GM18520 (cell line): ENCODE data around the gene GCH1.
"Not testable (repeated sequence)": the region's sequence is repeated elsewhere in the genome, so short reads cannot be mapped to it uniquely, and the experiment has no call there.

ENCODE experiments used
- ATAC-seq: cut with Tn5 transposase; IDR thresholded peaks from one replicate; pipeline ENCODE4 v1.9.1; 2021; ENCODE audit not compliant: unreplicated experiment

Gene GCH1

DNA sequence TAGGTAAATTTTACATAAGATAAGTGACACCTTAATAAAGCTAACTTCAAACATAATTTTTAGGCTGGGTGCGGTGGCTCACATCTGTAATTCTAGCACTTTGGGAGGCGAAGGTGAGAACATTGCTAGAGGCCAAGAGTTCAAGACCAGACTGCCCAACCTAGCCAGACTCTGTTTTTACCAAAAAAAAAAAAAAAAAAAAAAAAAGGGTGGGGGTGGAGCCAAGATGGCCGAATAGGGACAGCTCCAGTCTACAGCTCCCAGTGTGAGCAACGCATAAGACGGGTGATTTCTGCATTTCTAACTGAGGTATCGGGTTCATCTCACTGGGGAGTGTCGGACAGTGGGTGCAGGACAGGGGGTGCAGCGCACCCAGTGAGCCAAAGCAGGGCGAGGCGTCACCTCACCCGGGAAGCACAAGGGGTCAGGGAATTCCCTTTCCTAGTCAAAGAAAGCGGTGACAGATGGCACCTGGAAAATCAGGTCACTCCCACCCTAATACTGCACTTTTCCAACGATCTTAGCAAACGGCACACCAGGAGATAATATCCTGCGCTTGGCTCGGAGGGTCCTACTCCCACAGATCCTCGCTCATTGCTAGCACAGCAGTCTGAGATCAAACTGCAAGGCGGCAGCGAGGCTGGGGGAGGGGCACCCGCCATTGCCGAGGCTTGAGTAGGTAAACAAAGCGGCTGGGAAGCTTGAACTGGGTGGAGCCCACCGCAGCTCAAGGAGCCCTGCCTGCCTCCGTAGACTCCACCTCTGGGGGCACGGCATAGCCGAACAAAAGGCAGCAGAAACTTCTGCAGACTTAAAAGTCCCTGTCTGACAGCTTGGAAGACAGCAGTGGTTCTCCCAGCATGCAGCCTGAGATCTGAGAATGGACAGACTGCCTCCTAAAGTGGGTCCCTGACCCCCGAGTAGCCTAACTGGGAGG is 32.2 kb downstream of the GCH1 start:
- not testable (repeated sequence) for ATAC-seq

DNA sequence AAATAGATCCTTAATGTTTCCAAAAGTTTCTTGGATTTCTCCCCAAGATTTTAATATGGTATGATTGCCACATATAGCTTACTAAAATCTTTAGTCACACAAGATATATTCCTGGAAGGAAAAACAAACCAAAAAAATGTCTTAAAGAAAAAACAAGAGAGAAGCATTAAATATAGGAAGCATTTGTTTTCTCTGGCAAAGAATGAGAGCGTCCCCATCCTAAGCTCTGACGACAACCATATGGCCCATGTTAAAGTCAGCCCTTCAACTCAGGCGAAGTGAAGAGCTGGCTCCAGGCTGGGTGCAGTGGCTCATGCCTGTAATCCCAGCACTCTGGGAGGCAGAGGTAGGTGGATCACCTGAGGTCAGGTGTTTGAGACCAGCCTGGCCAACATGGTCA is 35.6 kb downstream of the GCH1 start:
- no peak for ATAC-seq

DNA sequence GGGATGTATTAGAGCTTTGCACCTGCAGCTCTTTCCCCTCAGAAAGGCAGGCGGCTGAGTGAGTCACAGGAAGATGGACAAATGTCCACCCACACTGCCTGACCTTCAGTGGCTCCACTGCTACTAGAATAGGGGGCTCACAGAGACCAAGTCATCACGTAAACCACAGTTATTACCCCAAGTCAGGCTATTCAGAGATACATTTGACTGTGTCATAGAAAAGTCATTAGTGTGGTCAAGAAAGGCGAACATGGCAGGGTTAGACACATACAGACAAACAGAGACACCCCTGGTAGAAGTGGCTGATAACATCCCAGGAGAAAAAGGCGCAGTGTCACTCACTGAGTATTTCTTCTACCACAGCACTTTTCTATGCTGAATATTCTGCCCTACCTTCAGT is 36.0 kb downstream of the GCH1 start:
- ATAC-seq, result no peak

DNA sequence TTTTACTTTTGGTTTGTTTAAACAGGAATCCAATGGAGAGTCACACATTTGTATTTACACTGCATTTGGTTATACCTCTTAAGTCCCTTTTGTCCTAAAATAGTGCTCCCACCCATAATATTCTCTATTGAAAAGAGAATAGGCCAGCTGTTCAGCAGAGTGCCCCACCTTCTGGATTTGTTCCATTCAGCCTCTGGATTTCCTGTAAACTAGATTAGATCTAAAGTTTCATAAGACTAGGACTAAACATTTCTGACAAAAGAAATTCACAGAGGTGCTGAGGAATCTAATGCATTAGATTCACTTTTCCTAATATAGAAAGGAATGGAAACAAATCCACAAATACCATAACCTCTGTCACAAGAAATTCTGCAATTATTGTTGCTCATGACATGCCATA is 38.1 kb downstream of the GCH1 start:
- no peak for ATAC-seq

- ATAC-seq, result no peak
Measured at GRCh38 chr14:54857830-54858269, 44.8 kb downstream of the GCH1 start.

GRCh38 chr14:54856152-54856551 is 46.5 kb downstream of the GCH1 start:
- ATAC-seq, result no peak

DNA sequence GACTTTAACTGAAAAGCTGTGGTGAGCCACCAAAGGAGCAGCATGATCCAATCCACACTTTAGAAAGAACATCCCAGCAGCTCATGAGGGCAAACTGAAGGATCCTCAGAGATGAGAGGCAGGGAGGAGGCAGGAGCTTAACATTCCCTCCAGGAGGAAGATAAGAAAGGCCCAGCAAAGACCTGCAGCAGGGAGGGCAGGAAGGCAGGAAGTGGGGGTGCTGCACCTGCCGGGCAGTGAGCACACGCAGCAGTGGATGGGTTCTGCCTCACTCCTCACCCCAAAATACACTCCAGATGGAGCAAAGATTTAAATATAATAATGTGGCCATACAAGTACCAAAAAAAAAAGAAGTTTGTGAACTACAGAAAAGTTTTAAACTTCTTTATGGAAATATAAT is 48.4 kb downstream of the GCH1 start:
- ATAC-seq, result no peak

DNA sequence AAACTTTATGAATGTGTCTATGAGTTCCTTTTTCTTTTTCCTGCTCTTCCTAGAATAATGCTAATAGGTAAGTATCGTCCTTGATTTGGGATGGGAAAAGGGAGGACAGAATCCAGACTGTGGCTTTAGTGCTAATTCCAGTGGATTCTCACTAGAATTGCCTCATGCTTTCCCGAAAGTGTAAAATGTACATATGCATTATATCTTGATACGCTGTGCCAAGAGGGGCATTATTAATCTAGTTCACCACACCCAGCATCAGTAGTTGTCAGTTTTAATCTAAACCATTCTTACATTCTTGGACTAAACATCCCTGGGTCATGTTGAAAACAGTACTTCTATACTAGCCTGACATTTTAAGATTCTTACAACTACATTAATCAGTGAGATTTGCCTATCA is 49.3 kb downstream of the GCH1 start:
- ATAC-seq, result no peak

- no peak for ATAC-seq
Measured at GRCh38 chr14:54852215-54852614, 50.4 kb downstream of the GCH1 start.

- ATAC-seq, result no peak
Measured at GRCh38 chr14:54848910-54849309, 53.7 kb downstream of the GCH1 start.

GRCh38 chr14:54845641-54846040 is 57.0 kb downstream of the GCH1 start:
- ATAC-seq, result no peak

GRCh38 chr14:54844479-54844878 is 58.1 kb downstream of the GCH1 start:
- no peak for ATAC-seq

DNA sequence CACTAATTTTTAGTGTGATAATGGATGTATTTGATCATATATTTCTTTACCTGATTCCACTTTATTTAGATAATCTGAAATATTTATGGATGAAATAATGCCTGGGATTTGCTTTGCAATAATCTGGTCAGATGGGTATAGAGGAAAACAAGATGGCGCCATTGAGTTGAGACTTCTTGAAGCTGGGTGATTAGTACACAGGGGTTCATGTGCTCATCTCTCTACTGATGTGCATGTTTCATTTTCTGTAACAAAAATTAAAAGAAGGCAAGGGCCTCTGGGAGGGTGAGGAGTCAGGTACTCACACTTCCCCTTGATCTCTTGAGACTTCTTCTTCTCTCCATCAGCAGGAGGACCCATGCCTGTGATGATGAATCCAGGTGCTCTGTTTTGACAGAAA is 61.8 kb downstream of the GCH1 start:
- ATAC-seq, result no peak

DNA sequence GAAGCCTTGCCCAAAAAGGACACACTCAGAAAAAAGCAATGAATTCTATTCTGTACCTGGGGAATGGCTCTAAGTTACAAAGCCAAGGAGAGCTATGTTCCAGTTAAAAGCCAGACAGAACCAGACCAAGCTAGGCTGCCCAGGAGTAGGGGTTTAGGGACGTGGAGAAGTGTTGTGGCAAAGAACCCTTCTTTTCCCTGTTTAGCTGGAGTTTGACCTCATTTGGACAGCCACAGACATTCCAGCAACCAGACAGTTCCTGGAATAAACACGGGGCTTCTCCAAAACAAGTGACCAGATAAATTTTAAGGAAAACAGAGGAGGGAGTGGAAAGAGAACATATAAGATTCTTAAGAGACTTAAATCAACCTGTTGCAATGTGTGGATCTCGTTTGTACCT is 62.3 kb downstream of the GCH1 start:
- ATAC-seq, result no peak

DNA sequence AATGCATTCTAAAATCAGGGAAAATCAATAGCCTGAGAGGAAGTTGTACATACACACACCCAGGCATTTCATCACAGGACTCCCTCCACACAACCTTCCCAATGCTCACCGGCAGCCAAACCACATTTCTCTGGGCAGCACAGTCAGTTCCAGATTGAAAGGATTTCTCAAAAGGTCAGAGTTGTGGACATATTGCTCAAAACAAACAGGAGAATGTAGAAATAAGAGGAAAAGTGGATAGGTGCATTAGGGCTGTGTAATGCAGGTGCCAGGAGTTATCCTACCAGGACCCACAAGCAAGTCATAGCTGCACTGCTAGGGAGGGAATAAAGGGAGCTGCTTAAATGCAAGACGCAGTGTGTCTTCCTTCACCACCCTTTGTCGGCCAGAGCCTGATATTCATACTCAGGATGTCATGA is 62.9 kb downstream of the GCH1 start:
- no peak for ATAC-seq

GRCh38 chr14:54838931-54839512 is 63.6 kb downstream of the GCH1 start:
- ATAC-seq, result no peak

DNA sequence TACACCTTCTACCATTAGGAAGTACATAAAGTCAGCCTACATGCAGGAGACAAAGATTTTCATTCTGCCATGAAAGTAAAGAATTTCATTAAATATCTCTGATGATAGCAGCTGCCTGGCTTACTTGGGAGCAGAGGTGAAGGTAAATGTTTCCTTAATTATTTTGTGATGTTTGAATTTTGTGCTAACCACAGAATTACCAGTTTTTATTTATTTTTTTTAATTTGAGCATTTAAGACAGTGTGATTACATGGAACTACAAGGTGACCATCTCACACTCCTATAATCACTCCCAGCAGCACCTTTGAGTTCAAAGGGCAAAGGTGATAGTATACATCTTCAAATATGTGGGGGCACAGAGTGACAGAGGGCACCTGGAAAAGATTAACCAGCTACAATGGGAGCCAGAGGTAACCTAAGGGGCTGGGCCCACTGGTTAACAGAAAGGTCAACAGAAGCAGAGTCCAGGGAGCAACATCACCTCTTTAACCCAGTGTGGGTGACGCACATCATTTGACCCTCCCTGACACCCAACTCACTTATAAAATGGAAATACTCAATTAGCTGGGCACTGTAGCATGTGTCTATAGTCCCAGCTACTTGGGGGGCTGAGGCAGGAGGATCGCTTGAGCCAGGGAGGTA is 65.0 kb downstream of the GCH1 start:
- ATAC-seq, result no peak

DNA sequence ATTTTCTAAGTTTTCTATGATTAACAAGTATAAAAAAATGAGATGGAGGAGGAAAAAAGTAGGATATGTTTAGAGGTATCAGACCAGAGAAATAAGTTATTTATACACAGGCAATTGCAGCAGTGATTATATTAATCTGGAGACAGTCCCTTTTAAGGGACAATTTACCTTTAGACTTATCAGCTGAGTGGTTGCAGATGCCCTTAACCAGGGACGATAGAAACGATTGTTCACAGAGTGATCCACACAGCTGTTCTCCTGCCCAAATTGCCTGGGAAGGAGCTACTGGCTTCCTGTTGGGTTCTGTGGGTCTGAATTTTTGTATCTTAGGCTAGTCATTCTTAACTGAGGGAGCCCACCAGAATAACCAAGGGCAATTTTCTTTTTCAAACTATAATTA is 66.4 kb downstream of the GCH1 start:
- no peak for ATAC-seq

- ATAC-seq, result no peak
Measured at GRCh38 chr14:54834727-54835126, 67.9 kb downstream of the GCH1 start.

- ATAC-seq, result no peak
Measured at GRCh38 chr14:54834081-54834480, 68.5 kb downstream of the GCH1 start.

GRCh38 chr14:54830650-54831049 is 72.0 kb downstream of the GCH1 start:
- ATAC-seq, result no peak
